ENCODE results near the gene TSC1. TPM values are rescaled to one million over a fixed set of nuclear protein-coding genes. Genes with fewer than 3 reads are reported as not detected.

TSC1 gene
- total RNA-seq, 1 donor from 2014 or later: 50.8 TPM

DNA sequence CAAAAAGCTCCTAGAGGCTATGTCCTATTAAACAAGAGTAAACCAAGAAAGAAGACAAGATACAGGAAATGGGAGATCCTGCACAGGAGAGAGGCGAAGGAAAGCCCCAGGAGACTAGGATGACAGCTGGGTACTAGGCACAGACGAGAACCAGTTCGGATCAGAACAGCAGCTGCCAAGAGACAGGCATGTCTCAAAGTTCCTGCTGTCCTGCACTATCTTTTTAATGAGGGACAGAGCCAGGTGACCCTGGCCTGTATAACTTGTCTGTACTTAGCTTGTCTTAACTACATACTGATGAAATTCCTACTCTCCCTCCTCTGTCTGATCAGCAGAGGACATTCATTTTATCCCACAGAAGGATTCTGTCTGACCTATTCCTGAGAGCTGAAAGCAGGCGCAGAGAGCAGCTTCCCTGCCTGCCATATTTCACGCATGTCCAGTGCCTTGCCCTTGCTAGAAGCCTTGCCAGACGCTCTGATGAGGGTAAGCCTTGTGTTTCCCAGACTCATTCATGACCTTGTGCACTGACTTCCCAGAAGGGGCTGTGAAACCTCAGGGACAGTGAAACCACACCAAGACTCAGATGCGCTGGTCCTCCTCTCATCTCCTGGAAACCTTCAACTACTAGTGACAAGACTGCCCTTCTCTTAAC lies 24.7 kb downstream of the TSC1 start:
- TF ChIP-seq, protein P1, sequence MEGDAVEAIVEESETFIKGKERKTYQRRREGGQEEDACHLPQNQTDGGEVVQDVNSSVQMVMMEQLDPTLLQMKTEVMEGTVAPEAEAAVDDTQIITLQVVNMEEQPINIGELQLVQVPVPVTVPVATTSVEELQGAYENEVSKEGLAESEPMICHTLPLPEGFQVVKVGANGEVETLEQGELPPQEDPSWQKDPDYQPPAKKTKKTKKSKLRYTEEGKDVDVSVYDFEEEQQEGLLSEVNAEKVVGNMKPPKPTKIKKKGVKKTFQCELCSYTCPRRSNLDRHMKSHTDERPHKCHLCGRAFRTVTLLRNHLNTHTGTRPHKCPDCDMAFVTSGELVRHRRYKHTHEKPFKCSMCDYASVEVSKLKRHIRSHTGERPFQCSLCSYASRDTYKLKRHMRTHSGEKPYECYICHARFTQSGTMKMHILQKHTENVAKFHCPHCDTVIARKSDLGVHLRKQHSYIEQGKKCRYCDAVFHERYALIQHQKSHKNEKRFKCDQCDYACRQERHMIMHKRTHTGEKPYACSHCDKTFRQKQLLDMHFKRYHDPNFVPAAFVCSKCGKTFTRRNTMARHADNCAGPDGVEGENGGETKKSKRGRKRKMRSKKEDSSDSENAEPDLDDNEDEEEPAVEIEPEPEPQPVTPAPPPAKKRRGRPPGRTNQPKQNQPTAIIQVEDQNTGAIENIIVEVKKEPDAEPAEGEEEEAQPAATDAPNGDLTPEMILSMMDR (IDR thresholded peaks at IDR 0.05): no peak
- Mint-ChIP-seq H3K27me3 (ENCODE audit: unreplicated experiment) (no peaks in the 10 kb centered on the region), H3K27ac (ENCODE audit: unreplicated experiment) (no peak overlapping the region), H3K4me3 (ENCODE audit: unreplicated experiment) (no peak overlapping the region), H3K36me3 (ENCODE audit: unreplicated experiment) (peaks cover 71% of the 10 kb centered on the region), H3K9me3 (ENCODE audit: unreplicated experiment) (no peaks in the 10 kb centered on the region), H3K4me1 (ENCODE audit: unreplicated experiment) (no peaks in the 10 kb centered on the region)
- no peak for DNase-seq (ENCODE audit: extremely low spot score, unreplicated experiment)

GRCh38 chr9:132914924-132915323 lies 29.5 kb downstream of the TSC1 start:
- DNase-seq (ENCODE audit: extremely low spot score, unreplicated experiment): no peak
- Mint-ChIP-seq H3K36me3 (ENCODE audit: unreplicated experiment) (peaks cover 68% of the 10 kb centered on the region), H3K27ac (ENCODE audit: unreplicated experiment) (no peak overlapping the region), H3K27me3 (ENCODE audit: unreplicated experiment) (no peaks in the 10 kb centered on the region), H3K4me1 (ENCODE audit: unreplicated experiment) (no peaks in the 10 kb centered on the region), H3K4me3 (ENCODE audit: unreplicated experiment) (no peak overlapping the region), H3K9me3 (ENCODE audit: unreplicated experiment) (no peaks in the 10 kb centered on the region)
- TF ChIP-seq, protein P1 (IDR thresholded peaks at IDR 0.05): no peak

- peaks cover 58% of the 10 kb centered on the region for H3K36me3 Mint-ChIP-seq (ENCODE audit: unreplicated experiment)
- peak; percentile 23 for DNase-seq (ENCODE audit: extremely low spot score, unreplicated experiment)
- H3K27ac Mint-ChIP-seq (ENCODE audit: unreplicated experiment): no peak overlapping the region
- H3K9me3 Mint-ChIP-seq (ENCODE audit: unreplicated experiment): no peaks in the 10 kb centered on the region
- no peaks in the 10 kb centered on the region for H3K4me1 Mint-ChIP-seq (ENCODE audit: unreplicated experiment)
- H3K4me3 Mint-ChIP-seq (ENCODE audit: unreplicated experiment): no peak overlapping the region
- TF ChIP-seq, protein P1 (IDR thresholded peaks at IDR 0.05): no peak
- H3K27me3 Mint-ChIP-seq (ENCODE audit: unreplicated experiment): no peaks in the 10 kb centered on the region
These were observed 32.3 kb downstream of the TSC1 start for GRCh38 chr9:132912131-132912530.

GRCh38 chr9:132910376-132910775 lies 34.0 kb downstream of the TSC1 start:
- no peaks in the 10 kb centered on the region for H3K4me1 Mint-ChIP-seq (ENCODE audit: unreplicated experiment)
- no peaks in the 10 kb centered on the region for H3K9me3 Mint-ChIP-seq (ENCODE audit: unreplicated experiment)
- H3K36me3 Mint-ChIP-seq (ENCODE audit: unreplicated experiment): peaks cover 58% of the 10 kb centered on the region
- peak; percentile 73 for DNase-seq (ENCODE audit: extremely low spot score, unreplicated experiment)
- no peaks in the 10 kb centered on the region for H3K27me3 Mint-ChIP-seq (ENCODE audit: unreplicated experiment)
- H3K27ac Mint-ChIP-seq (ENCODE audit: unreplicated experiment): no peak overlapping the region
- TF ChIP-seq, protein P1 (IDR thresholded peaks at IDR 0.05): no peak
- H3K4me3 Mint-ChIP-seq (ENCODE audit: unreplicated experiment): no peak overlapping the region

DNA sequence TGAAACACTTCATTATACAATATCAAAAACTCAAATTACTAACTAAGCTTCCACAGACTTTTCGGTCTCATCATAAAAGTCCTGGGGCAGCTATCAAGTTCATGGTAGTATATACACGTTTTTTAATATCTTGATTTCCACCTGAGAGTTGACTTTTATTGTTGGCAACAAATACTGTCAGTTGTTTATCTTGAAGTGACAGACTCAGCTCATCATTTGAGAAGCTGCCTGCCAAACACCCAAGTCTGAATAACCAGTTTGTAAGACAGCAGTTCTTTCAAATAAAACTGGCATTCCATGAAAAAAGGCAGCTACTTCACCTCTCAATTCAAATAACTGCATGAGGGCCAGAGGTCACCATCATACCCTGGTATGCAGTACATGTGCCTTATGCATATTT lies 35.1 kb downstream of the TSC1 start:
- peaks cover 59% of the 10 kb centered on the region for H3K36me3 Mint-ChIP-seq (ENCODE audit: unreplicated experiment)
- H3K4me1 Mint-ChIP-seq (ENCODE audit: unreplicated experiment): no peaks in the 10 kb centered on the region
- H3K9me3 Mint-ChIP-seq (ENCODE audit: unreplicated experiment): no peaks in the 10 kb centered on the region
- H3K27ac Mint-ChIP-seq (ENCODE audit: unreplicated experiment): no peak overlapping the region
- TF ChIP-seq, protein P1 (IDR thresholded peaks at IDR 0.05): no peak
- H3K27me3 Mint-ChIP-seq (ENCODE audit: unreplicated experiment): no peaks in the 10 kb centered on the region
- peak; percentile 10 for DNase-seq (ENCODE audit: extremely low spot score, unreplicated experiment)
- H3K4me3 Mint-ChIP-seq (ENCODE audit: unreplicated experiment): no peak overlapping the region
